ENCODE data around the gene CDON. TPM values are rescaled to one million over a fixed set of nuclear protein-coding genes. Genes with fewer than 3 reads are reported as not detected.
"Not testable (repeated sequence)": the region's sequence is repeated elsewhere in the genome, so short reads cannot be mapped to it uniquely, and the experiment has no call there.

The CDON gene
- total RNA-seq, 1 donor from 2014 or later: 7.4 TPM

GRCh38 chr11:125994509-125994908 lies 68.2 kb downstream of the CDON start:
- DNase-seq (ENCODE audit: low spot score): no peak

- DNase-seq (ENCODE audit: low spot score): no peak
These were observed 69.8 kb downstream of the CDON start for GRCh38 chr11:125992893-125993292.

GRCh38 chr11:125990244-125990643 lies 72.4 kb downstream of the CDON start:
- DNase-seq (ENCODE audit: low spot score): no peak

GRCh38 chr11:125987066-125987641 lies 75.5 kb downstream of the CDON start:
- no peak for DNase-seq (ENCODE audit: low spot score)

- not testable (repeated sequence) for DNase-seq (ENCODE audit: low spot score)
These were observed 76.7 kb downstream of the CDON start for GRCh38 chr11:125985956-125986355.

- DNase-seq (ENCODE audit: low spot score): no peak
These were observed 80.3 kb downstream of the CDON start for GRCh38 chr11:125982348-125982730.

- no peak for DNase-seq (ENCODE audit: low spot score)
These were observed 82.2 kb downstream of the CDON start for GRCh38 chr11:125980436-125980835.

- no peak for DNase-seq (ENCODE audit: low spot score)
These were observed 83.2 kb downstream of the CDON start for GRCh38 chr11:125979511-125979910.

- no peak for DNase-seq (ENCODE audit: low spot score)
These were observed 83.8 kb downstream of the CDON start for GRCh38 chr11:125978778-125979407.

- no peak for DNase-seq (ENCODE audit: low spot score)
These were observed 84.4 kb downstream of the CDON start for GRCh38 chr11:125978181-125978716.

GRCh38 chr11:125977333-125977732 lies 85.3 kb downstream of the CDON start:
- DNase-seq (ENCODE audit: low spot score): no peak

- DNase-seq (ENCODE audit: low spot score): no peak
These were observed 86.5 kb downstream of the CDON start for GRCh38 chr11:125976156-125976555.

- DNase-seq (ENCODE audit: low spot score): no peak
These were observed 87.0 kb downstream of the CDON start for GRCh38 chr11:125975634-125976033.

- no peak for DNase-seq (ENCODE audit: low spot score)
These were observed 88.4 kb downstream of the CDON start for GRCh38 chr11:125974284-125974683.

- DNase-seq (ENCODE audit: low spot score): no peak
These were observed 91.0 kb downstream of the CDON start for GRCh38 chr11:125971618-125972017.

- DNase-seq (ENCODE audit: low spot score): no peak
These were observed 94.3 kb downstream of the CDON start for GRCh38 chr11:125968354-125968753.

GRCh38 chr11:125967515-125967914 lies 95.2 kb downstream of the CDON start:
- no peak for DNase-seq (ENCODE audit: low spot score)

GRCh38 chr11:125960771-125961170 lies 101.9 kb downstream of the CDON start:
- DNase-seq (ENCODE audit: low spot score): no peak

GRCh38 chr11:125959931-125960330 lies 102.7 kb downstream of the CDON start:
- DNase-seq (ENCODE audit: low spot score): no peak

- no peak for DNase-seq (ENCODE audit: low spot score)
These were observed 103.2 kb downstream of the CDON start for GRCh38 chr11:125959511-125959910.

- DNase-seq (ENCODE audit: low spot score): no peak
These were observed 103.7 kb downstream of the CDON start for GRCh38 chr11:125958872-125959400.

GRCh38 chr11:125957618-125958332 lies 104.9 kb downstream of the CDON start:
- no peak for DNase-seq (ENCODE audit: low spot score)
